Stimulated activated naive B cell treated with anti-CD40 and anti-IgM and Interleukin-4, amounts not matched to agents 10 μg/mL and 1 μg/mL and 100 μg/mL, for 72 hours (primary cell): ENCODE data around the gene GARIN3.

Source experiments
- ATAC-seq, 2 donors: fragments of 150-1000 bp; cut with Tn5 transposase; replicated peaks; 2 replicates each; pipeline ENCODE4 v1.10.0; 2021; ENCODE audit warnings: moderate library complexity in 1 of 2
- DNase-seq: peaks from one replicate; pipeline ENCODE4 v3.0.0; 2021
- H3K27ac Mint-ChIP-seq: one replicate; pipeline ENCODE4 v1.8.0; 2022; ENCODE audit warnings: mild to moderate bottlenecking, mixed read lengths
- H3K27me3 Mint-ChIP-seq, 2 donors: one replicate each; pipeline ENCODE4 v1.8.0; 2022; ENCODE audit warnings: mixed read lengths in 2 of 2
- H3K36me3 Mint-ChIP-seq, 2 donors: one replicate each; pipeline ENCODE4 v1.8.0; 2022; ENCODE audit warnings: mixed read lengths in 2 of 2, mild to moderate bottlenecking in 1 of 2
- H3K4me1 Mint-ChIP-seq, 2 donors: one replicate each; pipeline ENCODE4 v1.8.0; 2022; ENCODE audit warnings: mixed read lengths in 2 of 2, mild to moderate bottlenecking in 1 of 2
- H3K4me3 Mint-ChIP-seq, 2 donors: one replicate each; pipeline ENCODE4 v1.8.0; 2022; ENCODE audit warnings: mild to moderate bottlenecking in 2 of 2, mixed read lengths in 2 of 2, moderate library complexity in 1 of 2
- H3K9me3 Mint-ChIP-seq, 2 donors: one replicate each; pipeline ENCODE4 v1.8.0; 2022; ENCODE audit warnings: mixed read lengths in 2 of 2, mild to moderate bottlenecking in 1 of 2

The GARIN3 gene

GRCh38 chr5:157143127-157143971, 22.7 kb downstream of the GARIN3 start:
- Mint-ChIP-seq H3K4me1 (peaks cover 17 to 31% of the 10 kb centered on the region in 2 donors), H3K36me3 (peaks cover 11 to 20% of the 10 kb centered on the region in 2 donors)

GRCh38 chr5:157142317-157143126, 23.5 kb downstream of the GARIN3 start, which contains the start of gene MED7:
TSS of gene MED7 (minus strand) at chr5:157142865. CDS start at chr5:157139431, 3,434 bp downstream.
- Mint-ChIP-seq H3K4me1 (peaks cover 17 to 28% of the 10 kb centered on the region in 2 donors), H3K27ac (peak within 1 kb of the TSS; percentile 98), H3K36me3 (peaks cover 12 to 27% of the 10 kb centered on the region in 2 donors), H3K9me3 (no peaks in the 10 kb centered on the region), H3K4me3 (peak within 1 kb of the TSS; percentile 92 to 96), H3K27me3 (no peaks in the 10 kb centered on the region)
- peak; percentile 96 for DNase-seq
- ATAC-seq, result peak; percentile 99

More at GRCh38 chr5:157143127-157143971, 22.7 kb downstream of the GARIN3 start:
- ATAC-seq (peak; percentile 57 to 59), DNase-seq (peak; percentile 27)
- Mint-ChIP-seq H3K4me3 (peak overlapping the region; percentile 92 to 96), H3K27me3 (no peaks in the 10 kb centered on the region), H3K9me3 (no peaks in the 10 kb centered on the region), H3K27ac (peak overlapping the region; percentile 98)

GRCh38 chr5:157137691-157138090, 28.4 kb downstream of the GARIN3 start:
- no peak for ATAC-seq
- Mint-ChIP-seq H3K36me3 (peaks cover 26 to 47% of the 10 kb centered on the region in 2 donors), H3K9me3 (no peaks in the 10 kb centered on the region), H3K4me3 (no peak overlapping the region), H3K27ac (no peak overlapping the region), H3K4me1 (peaks cover 25 to 47% of the 10 kb centered on the region in 2 donors), H3K27me3 (no peaks in the 10 kb centered on the region)
- DNase-seq, result no peak

GRCh38 chr5:157132281-157132612, 33.8 kb downstream of the GARIN3 start:
- H3K4me3 Mint-ChIP-seq, result no peak overlapping the region
- no peaks in the 10 kb centered on the region for H3K27me3 Mint-ChIP-seq
- ATAC-seq, result no peak
- no peak for DNase-seq
- H3K27ac Mint-ChIP-seq, result no peak overlapping the region
- H3K36me3 Mint-ChIP-seq, result peaks cover 12 to 17% of the 10 kb centered on the region in 2 donors
- peaks cover 16 to 26% of the 10 kb centered on the region in 2 donors for H3K4me1 Mint-ChIP-seq
- H3K9me3 Mint-ChIP-seq, result no peaks in the 10 kb centered on the region

- Mint-ChIP-seq H3K4me1 (peaks cover 11 to 22% of the 10 kb centered on the region in 2 donors), H3K9me3 (no peaks in the 10 kb centered on the region), H3K36me3 (peaks cover 4 to 10% of the 10 kb centered on the region in 2 donors), H3K27ac (no peak overlapping the region), H3K4me3 (no peak overlapping the region), H3K27me3 (no peaks in the 10 kb centered on the region)
- no peak for DNase-seq
- ATAC-seq, result peak; percentile 88 to 93
Measured at GRCh38 chr5:157130925-157131324, 35.1 kb downstream of the GARIN3 start.

GRCh38 chr5:157121709-157122108, 44.4 kb downstream of the GARIN3 start:
- Mint-ChIP-seq H3K9me3 (peaks cover 9 to 14% of the 10 kb centered on the region in 2 donors), H3K27me3 (no peaks in the 10 kb centered on the region), H3K4me1 (no peaks in the 10 kb centered on the region), H3K36me3 (peaks cover 5 to 22% of the 10 kb centered on the region in 2 donors), H3K4me3 (no peak overlapping the region), H3K27ac (no peak overlapping the region)
- ATAC-seq (no peak), DNase-seq (no peak)

GRCh38 chr5:157120102-157120501, 46.0 kb downstream of the GARIN3 start:
- Mint-ChIP-seq H3K4me1 (peaks cover 0 to 2% of the 10 kb centered on the region in 2 donors), H3K4me3 (no peak overlapping the region), H3K27me3 (no peaks in the 10 kb centered on the region), H3K36me3 (peaks cover 5 to 22% of the 10 kb centered on the region in 2 donors), H3K27ac (peak overlapping the region; percentile 51), H3K9me3 (peaks cover 9 to 14% of the 10 kb centered on the region in 2 donors)
- no peak for ATAC-seq
- DNase-seq, result no peak

GRCh38 chr5:157116483-157116954, 49.5 kb downstream of the GARIN3 start:
- H3K27ac Mint-ChIP-seq, result no peak overlapping the region
- H3K36me3 Mint-ChIP-seq, result peaks cover 0 to 6% of the 10 kb centered on the region in 2 donors
- H3K4me3 Mint-ChIP-seq, result no peak overlapping the region
- H3K27me3 Mint-ChIP-seq, result no peaks in the 10 kb centered on the region
- no peak for ATAC-seq
- peaks cover 0 to 5% of the 10 kb centered on the region in 2 donors for H3K4me1 Mint-ChIP-seq
- no peak for DNase-seq
- peaks cover 4 to 6% of the 10 kb centered on the region in 2 donors for H3K9me3 Mint-ChIP-seq

GRCh38 chr5:157115502-157115901, 50.6 kb downstream of the GARIN3 start:
- ATAC-seq (no peak), DNase-seq (no peak)
- H3K4me1 Mint-ChIP-seq, result peaks cover 4 to 5% of the 10 kb centered on the region in 2 donors
- no peaks in the 10 kb centered on the region for H3K36me3 Mint-ChIP-seq
- H3K27me3 Mint-ChIP-seq, result no peaks in the 10 kb centered on the region
- no peak overlapping the region for H3K27ac Mint-ChIP-seq
- no peaks in the 10 kb centered on the region for H3K9me3 Mint-ChIP-seq
- no peak overlapping the region for H3K4me3 Mint-ChIP-seq

GRCh38 chr5:157115012-157115411, 51.1 kb downstream of the GARIN3 start:
- Mint-ChIP-seq H3K4me3 (no peak overlapping the region), H3K36me3 (no peaks in the 10 kb centered on the region), H3K4me1 (peaks cover 5% of the 10 kb centered on the region in 2 donors), H3K27me3 (no peaks in the 10 kb centered on the region), H3K9me3 (no peaks in the 10 kb centered on the region), H3K27ac (no peak overlapping the region)
- DNase-seq (no peak), ATAC-seq (no peak)

GRCh38 chr5:157113002-157113401, 53.1 kb downstream of the GARIN3 start:
- no peaks in the 10 kb centered on the region for H3K36me3 Mint-ChIP-seq
- H3K4me3 Mint-ChIP-seq, result no peak overlapping the region
- H3K4me1 Mint-ChIP-seq, result peaks cover 18 to 25% of the 10 kb centered on the region in 2 donors
- ATAC-seq, result no peak
- no peak for DNase-seq
- peak overlapping the region; percentile 25 for H3K27ac Mint-ChIP-seq
- no peaks in the 10 kb centered on the region for H3K27me3 Mint-ChIP-seq
- no peaks in the 10 kb centered on the region for H3K9me3 Mint-ChIP-seq
